ENCODE results near the gene TLR8.
"Not testable (repeated sequence)": the region's sequence is repeated elsewhere in the genome, so short reads cannot be mapped to it uniquely, and the experiment has no call there.

GRCh38 chrX:12940471-12940870 is 34.1 kb downstream of the TLR8 start:
- TF ChIP-seq MXI1 (IDR thresholded peaks at IDR 0.05; ENCODE audit: low read depth, low read length); CTCF (IDR thresholded peaks at IDR 0.05); EZH2phosphoT487 (IDR thresholded peaks at IDR 0.05; ENCODE audit: borderline replicate concordance, low read depth): not testable (repeated sequence)

All from SK-N-SH (cell line).